DOHH2 (cell line): ENCODE measurements around the gene HOXB1.

Experiments
- EZH2phosphoT487 ChIP-seq: fragments of 200-600 bp; sonication (generic); IDR thresholded peaks from 2 replicates; pipeline ENCODE4 v1.6.1; 2017; ENCODE audit warnings: borderline replicate concordance, mild to moderate bottlenecking, antibody characterized with exemption, low read length, moderate library complexity, mixed read lengths
- TF ChIP-seq, protein P1 (sequence below): fragments of 200-600 bp; sonication (generic); IDR thresholded peaks from one replicate; pipeline ENCODE4 v1.5.1; 2014; ENCODE audit warnings: antibody characterized with exemption, mild to moderate bottlenecking, low read depth, low read length; ENCODE audit not compliant: poor library complexity, severe bottlenecking

DNA sequence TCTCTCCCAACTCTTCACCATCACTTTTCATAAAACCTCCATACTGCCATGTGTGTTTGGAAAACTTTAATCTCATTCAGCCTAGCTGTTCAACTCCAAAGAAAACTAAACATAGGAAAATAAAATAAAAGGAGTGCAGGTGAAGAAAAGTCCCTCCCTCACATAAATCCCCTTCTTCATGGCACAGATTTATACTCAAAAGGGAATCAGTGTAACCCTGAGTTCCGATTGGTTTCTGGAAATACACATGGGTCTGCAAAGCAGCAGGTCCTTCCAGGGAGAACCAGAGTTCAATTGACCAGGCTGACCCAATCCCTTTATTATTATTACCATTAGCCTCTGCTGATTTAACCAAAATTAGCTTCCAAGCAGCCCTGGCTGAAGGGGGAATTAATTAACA, 23.0 kb upstream of the HOXB1 start:
- no peak for TF ChIP-seq EZH2phosphoT487
- TF ChIP-seq, protein P1, sequence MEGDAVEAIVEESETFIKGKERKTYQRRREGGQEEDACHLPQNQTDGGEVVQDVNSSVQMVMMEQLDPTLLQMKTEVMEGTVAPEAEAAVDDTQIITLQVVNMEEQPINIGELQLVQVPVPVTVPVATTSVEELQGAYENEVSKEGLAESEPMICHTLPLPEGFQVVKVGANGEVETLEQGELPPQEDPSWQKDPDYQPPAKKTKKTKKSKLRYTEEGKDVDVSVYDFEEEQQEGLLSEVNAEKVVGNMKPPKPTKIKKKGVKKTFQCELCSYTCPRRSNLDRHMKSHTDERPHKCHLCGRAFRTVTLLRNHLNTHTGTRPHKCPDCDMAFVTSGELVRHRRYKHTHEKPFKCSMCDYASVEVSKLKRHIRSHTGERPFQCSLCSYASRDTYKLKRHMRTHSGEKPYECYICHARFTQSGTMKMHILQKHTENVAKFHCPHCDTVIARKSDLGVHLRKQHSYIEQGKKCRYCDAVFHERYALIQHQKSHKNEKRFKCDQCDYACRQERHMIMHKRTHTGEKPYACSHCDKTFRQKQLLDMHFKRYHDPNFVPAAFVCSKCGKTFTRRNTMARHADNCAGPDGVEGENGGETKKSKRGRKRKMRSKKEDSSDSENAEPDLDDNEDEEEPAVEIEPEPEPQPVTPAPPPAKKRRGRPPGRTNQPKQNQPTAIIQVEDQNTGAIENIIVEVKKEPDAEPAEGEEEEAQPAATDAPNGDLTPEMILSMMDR, result no peak
